H1 (cell line): ENCODE data around the gene ST6GALNAC4. TPM values are rescaled to one million over a fixed set of nuclear protein-coding genes. Genes with fewer than 3 reads are reported as not detected.

Experiments
- ASH2L ChIP-seq: fragments of 200-600, 300-600 bp; sonication (generic); IDR thresholded peaks from one replicate; pipeline ENCODE4 v1.7.1; 2017; ENCODE audit warnings: low read length
- CREB1 ChIP-seq: IDR thresholded peaks from 2 replicates; pipeline ENCODE4 v1.6.1; 2012; ENCODE audit warnings: inconsistent platforms
- EGR1 ChIP-seq: IDR thresholded peaks from 2 replicates; pipeline ENCODE4 v1.6.1; 2011; ENCODE audit warnings: low read depth, low read length, borderline replicate concordance
- EP300 ChIP-seq, 2 experiments: IDR thresholded peaks; 1 replicate in 1 of 2; 2 replicates in 1 of 2; pipeline ENCODE4 v1.6.1; 2011 to 2012; ENCODE audit warnings: low read depth in 2 of 2, low read length in 2 of 2, mild to moderate bottlenecking in 2 of 2, borderline replicate concordance in 1 of 2, inconsistent platforms in 1 of 2, moderate library complexity in 1 of 2
- GTF2F1 ChIP-seq: IDR thresholded peaks from 2 replicates; pipeline ENCODE4 v1.6.1; 2012; ENCODE audit warnings: low read depth, low read length, improper control_type of control experiment, borderline replicate concordance
- JUN ChIP-seq: IDR thresholded peaks from 2 replicates; pipeline ENCODE4 v1.6.1; 2011; ENCODE audit warnings: low read depth, mild to moderate bottlenecking, improper control_type of control experiment, low read length
- KDM1A ChIP-seq: fragments of 200-600, 300-600 bp; sonication (generic); IDR thresholded peaks from 2 replicates; pipeline ENCODE4 v1.7.1; 2016; ENCODE audit warnings: mild to moderate bottlenecking, low read length, borderline replicate concordance
- RAD21 ChIP-seq, 2 experiments: IDR thresholded peaks in 1 of 2; conservative IDR thresholded peaks in 1 of 2; 2 replicates each; pipeline ENCODE4 v1.6.1; 2011; ENCODE audit warnings: low read depth in 2 of 2, low read length in 2 of 2, improper control_type of control experiment in 1 of 2, inconsistent platforms in 1 of 2, mild to moderate bottlenecking in 1 of 2, moderate library complexity in 1 of 2
- SIRT6 ChIP-seq: IDR thresholded peaks from one replicate; pipeline ENCODE4 v1.7.1; 2012; ENCODE audit warnings: low read length, inconsistent platforms
- SUZ12 ChIP-seq: fragments of 200-600 bp; sonication (generic); IDR thresholded peaks from 2 replicates; pipeline ENCODE4 v1.6.1; 2012; ENCODE audit warnings: mild to moderate bottlenecking, inconsistent platforms, low read length, moderate library complexity, mixed read lengths
- polyA plus RNA-seq, 7 experiments: library from polyadenylated mRNA; depleted of rRNA in 3 of 7; stranded (reverse) in 5 of 7; unstranded in 2 of 7; fragments of >200 nt in 5 of 7; fragments of 200-250 nt in 2 of 7; gene quantifications; 1 replicate in 5 of 7; 2 replicates in 1 of 7; 4 replicates in 1 of 7; pipeline versions ENCODE4 v1.2.1 to v1.2.3, GENCODE V29; 2011 to 2013; ENCODE audit warnings: missing spikeins in 2 of 7, mixed read lengths in 2 of 7
- total RNA-seq: library from RNA; stranded (reverse); fragmentation: NEBNext Ultra II Directional; extraction: Animal tissue kit (Norgen Biotek cat#: 25700); gene quantifications from 2 replicates; pipeline ENCODE4 v1.2.1, GENCODE V29; 2021

The ST6GALNAC4 gene
- total and polyA plus RNA-seq, 2 of the 8 experiments (the other 6 are each of a cell fraction or from before 2014, with no cell fraction given), result 21.8 to 34.1 TPM

DNA sequence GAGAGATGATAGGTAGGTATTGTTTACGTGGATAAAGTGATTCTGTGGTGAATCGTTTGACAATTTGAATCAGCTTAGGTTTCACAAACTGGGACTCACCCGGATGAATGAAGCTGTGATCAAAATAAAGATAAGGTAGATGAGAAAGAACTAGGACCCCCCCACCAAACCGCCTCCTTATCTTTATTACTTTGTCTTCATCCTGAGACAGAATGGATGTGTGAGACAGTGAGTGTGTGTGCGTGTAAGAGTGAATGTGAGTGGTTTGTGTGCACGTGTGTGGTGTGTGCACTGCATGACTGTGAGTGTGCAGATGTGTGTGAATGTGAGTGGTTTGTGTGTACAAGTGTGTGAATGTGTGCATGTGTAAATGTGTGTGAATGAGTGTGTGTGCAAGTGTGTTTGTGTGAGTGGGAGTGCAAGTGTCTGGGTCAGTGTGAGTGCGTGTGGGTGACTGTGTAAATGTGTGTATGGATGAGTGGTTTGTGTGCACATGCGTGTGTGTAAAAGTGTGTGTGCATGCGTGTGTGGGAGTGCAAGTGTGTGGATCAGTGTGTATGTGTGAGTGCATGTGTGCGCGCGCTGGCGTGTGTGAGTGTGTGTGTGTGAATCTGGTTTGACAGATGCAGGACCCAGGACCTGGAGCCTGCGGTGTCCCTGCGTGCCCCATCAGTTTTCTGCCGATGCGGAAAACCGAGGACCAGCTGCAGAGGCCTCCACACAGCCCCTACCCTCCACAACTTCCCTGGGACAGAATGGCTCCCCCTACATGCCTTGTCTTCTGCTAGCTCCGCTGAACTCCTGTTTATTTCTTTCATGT lies 51.0 kb downstream of the ST6GALNAC4 start (continued):
- no peak for TF ChIP-seq RAD21 (IDR thresholded peaks at IDR 0.05 in 1 of 2, conservative IDR thresholded peaks at IDR 0.05 in 1 of 2; ENCODE audit: low read depth in 2 of 2, low read length in 2 of 2)
- TF ChIP-seq SUZ12, result no peak
- no peak for TF ChIP-seq EP300 (IDR thresholded peaks at IDR 0.05; ENCODE audit: borderline replicate concordance in 1 of 2, low read depth in 2 of 2, low read length in 2 of 2)
- TF ChIP-seq KDM1A, result no peak
- no peak for TF ChIP-seq ASH2L
- no peak for TF ChIP-seq SIRT6
- no peak for TF ChIP-seq CREB1
- TF ChIP-seq GTF2F1, result no peak
- no peak for TF ChIP-seq JUN
- TF ChIP-seq EGR1, result no peak
- TF ChIP-seq, all 59 proteins: peak for 0
